NCI-H128 (cell line): ENCODE data around the gene PLA2G4A.

Experiments used
- DNase-seq: peaks from one replicate; lab custom pipeline; 2025; ENCODE audit not compliant: unreplicated experiment; lab: John Stamatoyannopoulos, UW

PLA2G4A gene

GRCh38 chr1:186974774-186975181 lies 146.0 kb downstream of the PLA2G4A start:
- no peak for DNase-seq

- no peak for DNase-seq
These were observed 146.5 kb downstream of the PLA2G4A start for GRCh38 chr1:186975220-186975619.

GRCh38 chr1:186976700-186977099 lies 148.0 kb downstream of the PLA2G4A start:
- no peak for DNase-seq

GRCh38 chr1:186977266-186977957 lies 148.7 kb downstream of the PLA2G4A start:
- DNase-seq: no peak

GRCh38 chr1:186978596-186979556 lies 150.1 kb downstream of the PLA2G4A start:
- DNase-seq: no peak

- no peak for DNase-seq
These were observed 151.7 kb downstream of the PLA2G4A start for GRCh38 chr1:186980400-186980799.

GRCh38 chr1:186982116-186982515 lies 153.4 kb downstream of the PLA2G4A start:
- no peak for DNase-seq

- no peak for DNase-seq
These were observed 154.6 kb downstream of the PLA2G4A start for GRCh38 chr1:186983327-186983726.

- no peak for DNase-seq
These were observed 156.2 kb downstream of the PLA2G4A start for GRCh38 chr1:186984959-186985358.

- peak; percentile 38 for DNase-seq
These were observed 157.2 kb downstream of the PLA2G4A start for GRCh38 chr1:186985889-186986491.

GRCh38 chr1:186987065-186987464 lies 158.3 kb downstream of the PLA2G4A start:
- no peak for DNase-seq

- no peak for DNase-seq
These were observed 159.0 kb downstream of the PLA2G4A start for GRCh38 chr1:186987769-186988168.

GRCh38 chr1:186993996-186994395 lies 165.2 kb downstream of the PLA2G4A start:
- no peak for DNase-seq

GRCh38 chr1:186994897-186995296 lies 166.1 kb downstream of the PLA2G4A start:
- no peak for DNase-seq

- no peak for DNase-seq
These were observed 168.1 kb downstream of the PLA2G4A start for GRCh38 chr1:186996816-186997215.

- DNase-seq: no peak
These were observed 169.1 kb downstream of the PLA2G4A start for GRCh38 chr1:186997877-186998276.

- DNase-seq: no peak
These were observed 170.8 kb downstream of the PLA2G4A start for GRCh38 chr1:186999506-186999905.

GRCh38 chr1:187001198-187001889 lies 172.6 kb downstream of the PLA2G4A start:
- DNase-seq: no peak

GRCh38 chr1:187003353-187003752 lies 174.6 kb downstream of the PLA2G4A start:
- DNase-seq: no peak

- DNase-seq: no peak
These were observed 178.1 kb downstream of the PLA2G4A start for GRCh38 chr1:187006896-187007295.

GRCh38 chr1:187009320-187009719 lies 180.6 kb downstream of the PLA2G4A start:
- DNase-seq: no peak
